Esophagus muscularis mucosa (tissue), 3 donors: ENCODE measurements around the gene KCNQ2.

Experiments
- POLR2A ChIP-seq: fragments of 450-650 bp; IDR thresholded peaks from one replicate; pipeline ENCODE4 v1.6.1; 2017; ENCODE audit warnings: antibody characterized with exemption, moderate library complexity, mild to moderate bottlenecking, low read depth
- POLR2AphosphoS5 ChIP-seq, 2 donors: sonication (generic); formaldehyde crosslinking; IDR thresholded peaks; one replicate each; pipeline ENCODE4 v1.6.1; 2017; ENCODE audit warnings: antibody characterized with exemption in 2 of 2
- TF ChIP-seq, protein P1 (sequence below), 3 experiments: fragments of 200-600 bp in 2 of 3; fragments of 450-650 bp in 1 of 3; sonication (generic) in 2 of 3; IDR thresholded peaks; one replicate each; pipeline ENCODE4 v1.5.1; 2017 to 2019; ENCODE audit warnings: antibody characterized with exemption in 3 of 3, mild to moderate bottlenecking in 2 of 3, moderate library complexity in 1 of 3

DNA sequence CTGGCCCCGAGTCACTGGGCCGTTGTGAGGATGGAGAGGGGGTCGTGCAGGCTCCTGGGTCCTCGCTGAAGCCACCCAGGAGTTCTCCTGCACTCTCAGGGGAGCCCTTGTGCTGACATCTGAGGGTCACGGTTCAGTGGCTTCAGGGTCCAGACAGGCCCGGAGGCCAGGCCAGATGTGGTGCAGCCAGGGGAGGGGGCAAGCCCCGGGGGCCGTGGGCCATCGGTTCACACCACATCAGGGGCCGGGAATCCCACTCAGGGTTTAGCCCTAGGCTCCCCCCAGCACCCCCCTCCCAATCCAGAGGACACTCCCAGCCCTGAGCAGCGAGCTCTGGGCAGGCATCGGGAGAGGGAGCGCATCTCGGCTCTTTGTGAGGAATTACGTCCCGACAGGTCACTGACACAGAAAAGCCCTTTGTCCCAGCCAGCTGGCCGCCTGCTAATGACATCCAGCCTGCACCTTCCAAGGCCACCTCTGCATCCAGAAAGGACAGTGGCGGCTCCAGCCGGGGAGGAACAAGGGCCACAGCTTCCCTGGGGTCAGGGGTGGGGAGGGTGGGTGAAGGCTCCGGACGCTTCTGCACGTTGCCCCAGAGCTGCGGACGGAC, 104.9 kb downstream of the KCNQ2 start:
- TF ChIP-seq, protein P1, sequence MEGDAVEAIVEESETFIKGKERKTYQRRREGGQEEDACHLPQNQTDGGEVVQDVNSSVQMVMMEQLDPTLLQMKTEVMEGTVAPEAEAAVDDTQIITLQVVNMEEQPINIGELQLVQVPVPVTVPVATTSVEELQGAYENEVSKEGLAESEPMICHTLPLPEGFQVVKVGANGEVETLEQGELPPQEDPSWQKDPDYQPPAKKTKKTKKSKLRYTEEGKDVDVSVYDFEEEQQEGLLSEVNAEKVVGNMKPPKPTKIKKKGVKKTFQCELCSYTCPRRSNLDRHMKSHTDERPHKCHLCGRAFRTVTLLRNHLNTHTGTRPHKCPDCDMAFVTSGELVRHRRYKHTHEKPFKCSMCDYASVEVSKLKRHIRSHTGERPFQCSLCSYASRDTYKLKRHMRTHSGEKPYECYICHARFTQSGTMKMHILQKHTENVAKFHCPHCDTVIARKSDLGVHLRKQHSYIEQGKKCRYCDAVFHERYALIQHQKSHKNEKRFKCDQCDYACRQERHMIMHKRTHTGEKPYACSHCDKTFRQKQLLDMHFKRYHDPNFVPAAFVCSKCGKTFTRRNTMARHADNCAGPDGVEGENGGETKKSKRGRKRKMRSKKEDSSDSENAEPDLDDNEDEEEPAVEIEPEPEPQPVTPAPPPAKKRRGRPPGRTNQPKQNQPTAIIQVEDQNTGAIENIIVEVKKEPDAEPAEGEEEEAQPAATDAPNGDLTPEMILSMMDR (IDR thresholded peaks at IDR 0.05): no peak
- TF ChIP-seq POLR2AphosphoS5 (IDR thresholded peaks at IDR 0.05) (no peak), POLR2A (no peak)
